GM12878 (cell line): Measurements from ENCODE around the gene OSGIN1. TPM values are rescaled to one million over a fixed set of nuclear protein-coding genes. Genes with fewer than 3 reads are reported as not detected.
A peak's percentile ranks its signal among the peaks of the same experiment; 100 is the strongest.

Source experiments
- ATAC-seq: fragments of 200-7000 bp; cut with Tn5 transposase; 3 replicates; pipeline ENCODE4 v1.9.1; 2020; ENCODE audit warnings: mild to moderate bottlenecking, moderate library complexity
- Bru-seq: library from RNA; stranded (reverse); fragments of 400-500 nt; gene quantifications from one replicate; lab custom pipeline; 2021; lab: Mats Ljungman, UMichigan
- BruChase-seq, 2 experiments: library from RNA; stranded (reverse); fragments of 400-500 nt; gene quantifications; one replicate each; lab custom pipeline; 2021; lab: Mats Ljungman, UMichigan
- BruUV-seq: library from RNA; stranded (reverse); fragments of 400-500 nt; replicated peaks from 2 replicates; lab custom pipeline; 2021; lab: Mats Ljungman, UMichigan
- CTCF ChIA-PET: fragments of 300-600 bp; sonication (Branson Sonifier 250); formaldehyde crosslinking; extraction: SDS; loops from one replicate; lab custom pipeline; 2021; ENCODE audit warnings: inconsistent platforms; lab: Yijun Ruan, JAX
- POLR2A ChIA-PET: fragments of 350-600 bp; formaldehyde crosslinking; extraction: SDS; loops from one replicate; lab custom pipeline; 2021; ENCODE audit warnings: inconsistent platforms; lab: Charles Lee
- RAD21 ChIA-PET: fragments of 300-600 bp; sonication (Branson Sonifier 250); formaldehyde crosslinking; loops from one replicate; lab custom pipeline; 2023; ENCODE audit warnings: antibody characterized with exemption; ENCODE audit not compliant: unreplicated experiment; lab: Charles Lee
- SMC1A ChIA-PET: fragments of 300-600 bp; sonication (Branson Sonifier 250); formaldehyde crosslinking; loops from one replicate; lab custom pipeline; 2023; ENCODE audit not compliant: unreplicated experiment, uncharacterized antibody; lab: Charles Lee
- DNase-seq: peaks from one replicate; pipeline ENCODE4 v3.0.0-alpha.2; 2011; ENCODE audit warnings: low read depth, low spot score
- FAIRE-seq: peaks from 3 replicates; lab custom pipeline; 2011; peaks lifted over from hg19 to GRCh38; lab: Jason Lieb, UNC
- H2AFZ ChIP-seq: 2 replicates; pipeline ENCODE4 v1.6.0; 2011; ENCODE audit warnings: low read depth, low read length, control low read depth; ENCODE audit not compliant: control insufficient read depth
- H3K27ac ChIP-seq: 2 replicates; pipeline ENCODE4 v1.5.1; 2011; ENCODE audit warnings: control low read depth; ENCODE audit not compliant: control insufficient read depth, insufficient read depth
- H3K27me3 ChIP-seq, 2 experiments: replicated peaks in 1 of 2; 2 replicates each; pipeline versions ENCODE4 v1.6.0 to v1.6.1; 2011; ENCODE audit warnings: low read length in 1 of 2; ENCODE audit not compliant: control insufficient read depth in 2 of 2, insufficient read depth in 2 of 2
- H3K36me3 ChIP-seq, 2 experiments: 2 replicates each; pipeline ENCODE4 v1.5.1; 2011; ENCODE audit warnings: low read length in 1 of 2; ENCODE audit not compliant: control insufficient read depth in 2 of 2, insufficient read depth in 2 of 2
- H3K4me1 ChIP-seq: 2 replicates; pipeline ENCODE4 v1.6.1; 2011; ENCODE audit warnings: mild to moderate bottlenecking, low read length, moderate library complexity, mixed read lengths; ENCODE audit not compliant: control insufficient read depth, insufficient read depth
- H3K4me2 ChIP-seq: 2 replicates; pipeline ENCODE4 v1.6.0; 2011; ENCODE audit warnings: control low read depth; ENCODE audit not compliant: control insufficient read depth, insufficient read depth
- H3K4me3 ChIP-seq: fragments of 200-600 bp; sonication (generic); 2 replicates; pipeline ENCODE4 v1.5.1; 2016
- H3K79me2 ChIP-seq: 2 replicates; pipeline ENCODE4 v1.6.0; 2011; ENCODE audit warnings: low read length; ENCODE audit not compliant: control insufficient read depth, insufficient read depth
- H3K9ac ChIP-seq: 2 replicates; pipeline ENCODE4 v1.8.0; 2011; ENCODE audit warnings: low read length, control low read depth, mixed read lengths; ENCODE audit not compliant: control insufficient read depth, insufficient read depth
- H3K9me3 ChIP-seq: replicated peaks from 3 replicates; pipeline ENCODE4 v1.5.1; 2011; ENCODE audit warnings: mild to moderate bottlenecking, low read length; ENCODE audit not compliant: control insufficient read depth, insufficient read depth
- H4K20me1 ChIP-seq: 2 replicates; pipeline ENCODE4 v1.6.0; 2011; ENCODE audit not compliant: control insufficient read depth, insufficient read depth
- ATF7 ChIP-seq: fragments of 450-650 bp; IDR thresholded peaks from 2 replicates; pipeline ENCODE4 v1.6.1; 2016; ENCODE audit warnings: low read depth, mild to moderate bottlenecking
- BACH1 ChIP-seq: fragments of 450-650 bp; IDR thresholded peaks from 2 replicates; pipeline ENCODE4 v1.6.1; 2017; ENCODE audit warnings: mild to moderate bottlenecking, borderline replicate concordance
- BHLHE40 ChIP-seq, 2 experiments: fragments of 450-650 bp in 1 of 2; IDR thresholded peaks; 2 replicates each; pipeline ENCODE4 v1.6.1; 2011 to 2017; ENCODE audit warnings: low read depth in 2 of 2, borderline replicate concordance in 1 of 2, improper control_type of control experiment in 1 of 2, low read length in 1 of 2, mild to moderate bottlenecking in 1 of 2
- HCFC1 ChIP-seq: fragments of 150-350 bp; IDR thresholded peaks from 2 replicates; pipeline ENCODE4 v1.6.1; 2014; ENCODE audit warnings: low read length
- HDAC6 ChIP-seq: fragments of 200-600 bp; sonication (generic); IDR thresholded peaks from one replicate; pipeline ENCODE4 v1.8.0; 2017; ENCODE audit warnings: antibody characterized with exemption; ENCODE audit not compliant: unreplicated experiment
- JUND ChIP-seq: IDR thresholded peaks from 2 replicates; pipeline ENCODE4 v1.6.1; 2012; ENCODE audit warnings: low read depth, mild to moderate bottlenecking, low read length, improper control_type of control experiment, moderate library complexity
- MEF2B ChIP-seq: fragments of 450-650 bp; IDR thresholded peaks from 2 replicates; pipeline ENCODE4 v1.6.1; 2018; ENCODE audit warnings: mild to moderate bottlenecking, moderate library complexity; ENCODE audit not compliant: partially characterized antibody, poor library complexity, severe bottlenecking
- MXI1 ChIP-seq: fragments of 150-350 bp; IDR thresholded peaks from 2 replicates; pipeline ENCODE4 v1.6.1; 2011; ENCODE audit warnings: low read depth, mild to moderate bottlenecking, inconsistent platforms, low read length, improper control_type of control experiment
- POLR2A ChIP-seq: IDR thresholded peaks from 2 replicates; pipeline ENCODE4 v1.6.1; 2011; ENCODE audit warnings: low read depth, mild to moderate bottlenecking, low read length
- SMAD5 ChIP-seq: IDR thresholded peaks from 2 replicates; pipeline ENCODE4 v1.6.1; 2016; ENCODE audit warnings: antibody characterized with exemption, low read depth
- SP1 ChIP-seq: IDR thresholded peaks from one replicate; pipeline ENCODE4 v1.6.1; 2011; ENCODE audit warnings: low read depth, low read length
- WGBS: methylation state at CpG from one replicate; pipeline ENCODE4 v1.1.6; 2016; ENCODE audit warnings: low lambda C conversion rate; ENCODE audit not compliant: insufficient replicate concordance, insufficient coverage; ENCODE audit errors: missing lambda C conversion rate; 5-methylcytosine and 5-hydroxymethylcytosine counted together
- in situ Hi-C: fragments of 300-500 bp; cut with MboI; formaldehyde crosslinking; loops from 9 replicates; pipeline ENCODE4 v1.14.3; 2018; ENCODE audit warnings: mixed read lengths
- intact Hi-C: fragments of 100-400 bp; cut with micrococcal nuclease; formaldehyde crosslinking; loops from one replicate; pipeline ENCODE4 v1.14.2; 2022; ENCODE audit not compliant: unreplicated experiment
- long read RNA-seq, 2 experiments: library from polyadenylated mRNA; unstranded; transcript quantifications; one replicate each; pipeline ENCODE4 v2.0.0, GENCODE V29; 2019 to 2020
- polyA minus RNA-seq, 3 experiments: library from RNA; depleted of rRNA, polyadenylated mRNA; stranded (reverse); fragments of >200 nt; gene quantifications; 2 replicates each; pipeline ENCODE4 v1.2.3, GENCODE V29; 2011
- polyA plus RNA-seq, 11 experiments: library from polyadenylated mRNA; depleted of rRNA in 4 of 11; unstranded in 6 of 11; stranded (reverse) in 5 of 11; fragments of >200 nt; fragmentation: Nextera tagmentation in 4 of 11; fragmentation: Illumina TruSeq in 1 of 11; extraction: Ambion mirVana in 4 of 11; extraction: Trizol in 1 of 11; gene quantifications; 1 replicate in 1 of 11; 2 replicates in 10 of 11; pipeline versions ENCODE4 v1.2.1 to v1.2.3, GENCODE V29; 2011 to 2016; ENCODE audit warnings: inconsistent platforms in 2 of 11, missing spikeins in 2 of 11, low read depth in 1 of 11
- total RNA-seq, 4 experiments: library from RNA; depleted of rRNA in 3 of 4; stranded (reverse); fragments of >200 nt in 3 of 4; fragmentation: Illumina TruSeq in 1 of 4; extraction: Trizol in 1 of 4; gene quantifications; 2 replicates each; pipeline versions ENCODE4 v1.2.1 to v1.2.3, GENCODE V29; 2013 to 2021
- TF ChIP-seq, protein P1 (sequence below): fragments of 450-650 bp; IDR thresholded peaks from 2 replicates; pipeline ENCODE4 v1.6.1; 2016; ENCODE audit warnings: mild to moderate bottlenecking
- TF ChIP-seq, protein P2 (sequence below): fragments of 150-350 bp; IDR thresholded peaks from 2 replicates; pipeline ENCODE4 v1.6.1; 2016; ENCODE audit warnings: low read depth, low read length

The OSGIN1 gene, protein sequence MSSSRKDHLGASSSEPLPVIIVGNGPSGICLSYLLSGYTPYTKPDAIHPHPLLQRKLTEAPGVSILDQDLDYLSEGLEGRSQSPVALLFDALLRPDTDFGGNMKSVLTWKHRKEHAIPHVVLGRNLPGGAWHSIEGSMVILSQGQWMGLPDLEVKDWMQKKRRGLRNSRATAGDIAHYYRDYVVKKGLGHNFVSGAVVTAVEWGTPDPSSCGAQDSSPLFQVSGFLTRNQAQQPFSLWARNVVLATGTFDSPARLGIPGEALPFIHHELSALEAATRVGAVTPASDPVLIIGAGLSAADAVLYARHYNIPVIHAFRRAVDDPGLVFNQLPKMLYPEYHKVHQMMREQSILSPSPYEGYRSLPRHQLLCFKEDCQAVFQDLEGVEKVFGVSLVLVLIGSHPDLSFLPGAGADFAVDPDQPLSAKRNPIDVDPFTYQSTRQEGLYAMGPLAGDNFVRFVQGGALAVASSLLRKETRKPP
- total RNA-seq (2013; cell fraction: nucleolus; rRNA removed), result 1.4 TPM in 1 of 2 replicates, not detected in the other
- total RNA-seq (2014; rRNA removed) (0.06 and 0.16 TPM in 2 replicates), total RNA-seq (2014; rRNA removed; fragmentation: Illumina TruSeq; extraction: Trizol) (not detected in 2 replicates), total RNA-seq (2021) (0.18 and 0.32 TPM in 2 replicates), polyA plus RNA-seq (2011; rRNA removed) (0.07 and 0.16 TPM in 2 replicates), polyA plus RNA-seq (2014; fragmentation: Illumina TruSeq; extraction: Trizol) (0.13 TPM in 1 of 2 replicates, not detected in the other), polyA plus RNA-seq (2014; fragmentation: Nextera tagmentation; extraction: Ambion mirVana) (not detected), polyA plus RNA-seq (2014; rRNA removed) (not detected in 2 replicates), polyA plus RNA-seq (2016; fragmentation: Nextera tagmentation; extraction: Ambion mirVana) (under 1 TPM in 1 of 2 experiments, not detected in 1; 0.08 TPM), polyA minus RNA-seq (2011; rRNA and poly(A)+ RNA removed) (not detected in 2 replicates), Bru-seq, nascent RNA (percentile 25 among the genes with signal in this experiment), BruChase-seq, experiment 1, labeled RNA remaining after a 6-hour chase (percentile 18 among the genes with signal in this experiment), BruChase-seq, experiment 2, labeled RNA remaining after a 2-hour chase (percentile 19 among the genes with signal in this experiment)
- polyA plus RNA-seq (2011; ENCODE audit: low read depth), result not detected
- 0.04 and 0.13 TPM in 2 replicates for polyA plus RNA-seq (2011; cell fraction: cytosol; rRNA removed)
- 0.13 and 0.18 TPM in 2 replicates for polyA plus RNA-seq (2011; cell fraction: nucleus; rRNA removed)
- polyA plus RNA-seq (2012), result 0.08 and 0.45 TPM in 2 replicates
- not detected in 2 replicates for polyA minus RNA-seq (2011; cell fraction: cytosol; rRNA and poly(A)+ RNA removed)
- polyA minus RNA-seq (2011; cell fraction: nucleus; rRNA and poly(A)+ RNA removed), result 0.48 TPM in 1 of 2 replicates, not detected in the other
- long read RNA-seq, experiment 1, result 0 reads
- long read RNA-seq, experiment 2, result 0 reads

DNA sequence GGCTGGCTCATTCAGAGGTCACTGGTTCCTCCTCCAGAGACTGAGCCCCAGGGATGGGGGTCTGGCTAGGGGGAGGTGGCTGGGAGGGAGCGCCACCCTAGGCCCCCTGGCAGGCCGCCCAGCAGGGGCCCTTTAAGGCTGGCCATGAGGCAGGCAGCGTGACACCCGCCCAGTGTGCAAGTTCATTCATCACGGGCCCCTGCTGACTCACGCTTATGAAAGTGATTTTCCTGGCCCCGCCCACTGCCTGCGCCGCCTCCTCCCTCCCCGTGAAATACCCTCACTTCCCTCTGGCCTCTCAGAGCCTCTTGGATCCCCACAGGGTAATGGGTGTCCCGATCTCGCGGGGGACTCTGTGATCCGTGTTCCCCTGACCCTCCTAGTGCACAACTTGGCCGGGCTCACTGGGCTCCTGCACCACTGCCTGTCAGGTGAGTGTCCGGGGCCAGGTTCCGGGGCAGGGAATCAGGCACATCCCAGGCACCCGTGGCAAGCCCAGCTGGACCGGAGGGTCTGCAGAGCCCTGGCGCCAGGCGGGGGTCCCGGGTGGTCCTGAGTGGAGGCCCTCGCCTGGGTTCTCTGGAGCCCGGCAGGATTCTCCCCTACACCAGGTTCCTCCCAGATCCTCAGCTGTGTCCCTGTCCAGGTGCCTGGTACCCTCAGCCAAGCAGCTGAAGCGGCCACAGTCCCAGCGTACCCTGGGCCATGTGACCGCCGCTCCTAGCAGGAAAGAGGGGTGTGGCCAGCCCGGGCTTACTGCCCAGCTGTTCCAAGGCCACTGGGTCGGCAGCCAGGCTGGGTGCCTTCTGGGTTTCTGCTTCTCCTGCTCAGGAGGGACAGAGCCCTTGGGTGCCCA lies at the start of gene OSGIN1:
Gene OSGIN1 (plus strand): TSS at position 301 of the 856 bp plus-strand sequence. CDS start 4,432 bp downstream, outside the sequence.
- CTCF ChIA-PET, result interaction anchor here (0.9 to 1.6 kb wide), 10 partner anchors 14 to 553 kb away, joined by 3 to 4 read pairs (median 3); partner anchors contain the start of gene TAF1C
- no peaks in the 10 kb centered on the region for H4K20me1 ChIP-seq
- TF ChIP-seq BHLHE40 (IDR thresholded peaks at IDR 0.05; ENCODE audit: borderline replicate concordance in 1 of 2, low read depth in 2 of 2, low read length in 1 of 2) (peak; percentile 64 to 83), SP1 (peak; percentile 19), HCFC1 (no peak), ATF7 (no peak), JUND (peak; percentile 45; the same call in 1 of the 2 replicates), BACH1 (peak; percentile 81; the same call in 1 of the 2 replicates), MEF2B (peak; percentile 63), POLR2A (peak; percentile 57), HDAC6 (no peak), SMAD5 (no peak), MXI1 (no peak)
- TF ChIP-seq, protein P1, sequence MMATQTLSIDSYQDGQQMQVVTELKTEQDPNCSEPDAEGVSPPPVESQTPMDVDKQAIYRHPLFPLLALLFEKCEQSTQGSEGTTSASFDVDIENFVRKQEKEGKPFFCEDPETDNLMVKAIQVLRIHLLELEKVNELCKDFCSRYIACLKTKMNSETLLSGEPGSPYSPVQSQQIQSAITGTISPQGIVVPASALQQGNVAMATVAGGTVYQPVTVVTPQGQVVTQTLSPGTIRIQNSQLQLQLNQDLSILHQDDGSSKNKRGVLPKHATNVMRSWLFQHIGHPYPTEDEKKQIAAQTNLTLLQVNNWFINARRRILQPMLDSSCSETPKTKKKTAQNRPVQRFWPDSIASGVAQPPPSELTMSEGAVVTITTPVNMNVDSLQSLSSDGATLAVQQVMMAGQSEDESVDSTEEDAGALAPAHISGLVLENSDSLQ, result peak; percentile 61; the same call in 1 of the 2 replicates
- TF ChIP-seq, protein P2, sequence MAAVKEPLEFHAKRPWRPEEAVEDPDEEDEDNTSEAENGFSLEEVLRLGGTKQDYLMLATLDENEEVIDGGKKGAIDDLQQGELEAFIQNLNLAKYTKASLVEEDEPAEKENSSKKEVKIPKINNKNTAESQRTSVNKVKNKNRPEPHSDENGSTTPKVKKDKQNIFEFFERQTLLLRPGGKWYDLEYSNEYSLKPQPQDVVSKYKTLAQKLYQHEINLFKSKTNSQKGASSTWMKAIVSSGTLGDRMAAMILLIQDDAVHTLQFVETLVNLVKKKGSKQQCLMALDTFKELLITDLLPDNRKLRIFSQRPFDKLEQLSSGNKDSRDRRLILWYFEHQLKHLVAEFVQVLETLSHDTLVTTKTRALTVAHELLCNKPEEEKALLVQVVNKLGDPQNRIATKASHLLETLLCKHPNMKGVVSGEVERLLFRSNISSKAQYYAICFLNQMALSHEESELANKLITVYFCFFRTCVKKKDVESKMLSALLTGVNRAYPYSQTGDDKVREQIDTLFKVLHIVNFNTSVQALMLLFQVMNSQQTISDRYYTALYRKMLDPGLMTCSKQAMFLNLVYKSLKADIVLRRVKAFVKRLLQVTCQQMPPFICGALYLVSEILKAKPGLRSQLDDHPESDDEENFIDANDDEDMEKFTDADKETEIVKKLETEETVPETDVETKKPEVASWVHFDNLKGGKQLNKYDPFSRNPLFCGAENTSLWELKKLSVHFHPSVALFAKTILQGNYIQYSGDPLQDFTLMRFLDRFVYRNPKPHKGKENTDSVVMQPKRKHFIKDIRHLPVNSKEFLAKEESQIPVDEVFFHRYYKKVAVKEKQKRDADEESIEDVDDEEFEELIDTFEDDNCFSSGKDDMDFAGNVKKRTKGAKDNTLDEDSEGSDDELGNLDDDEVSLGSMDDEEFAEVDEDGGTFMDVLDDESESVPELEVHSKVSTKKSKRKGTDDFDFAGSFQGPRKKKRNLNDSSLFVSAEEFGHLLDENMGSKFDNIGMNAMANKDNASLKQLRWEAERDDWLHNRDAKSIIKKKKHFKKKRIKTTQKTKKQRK, result no peak

More for the DNA sequence above, at the start of gene OSGIN1:
- FAIRE-seq (peak; percentile 35), DNase-seq (peak; percentile 25), ATAC-seq (peak; percentile 91)
- BruUV-seq, result no TSS peak
- H3K27me3 ChIP-seq, result no peaks in the 10 kb centered on the region
- intact Hi-C loops (loop anchor here (10.0 kb wide), 2 partner anchors 352 to 552 kb away; partner anchors contain the start of gene MEAK7), in situ Hi-C loops (loop anchor here (10.0 kb wide), 1 partner anchor 652 kb away; no protein-coding TSS in a partner anchor)
- POLR2A ChIA-PET, result no interaction called here
- no peaks in the 10 kb centered on the region for H3K79me2 ChIP-seq
- peak within 1 kb of the TSS; percentile 65 for H2AFZ ChIP-seq
- no peaks in the 10 kb centered on the region for H3K36me3 ChIP-seq
- peaks cover 3% of the 10 kb centered on the region; the same call in 1 of the 2 replicates for H3K4me1 ChIP-seq
- H3K4me2 ChIP-seq, result peak within 1 kb of the TSS; percentile 97
- SMC1A ChIA-PET, result interaction anchor here (0.9 kb wide), 1 partner anchor 112 kb away, joined by 3 read pairs; no protein-coding TSS in a partner anchor
- RAD21 ChIA-PET, result no interaction called here
- no peak within 1 kb of the TSS for H3K27ac ChIP-seq
- no peak within 1 kb of the TSS; the same call in 1 of the 2 replicates for H3K9ac ChIP-seq
- 0 out of 2 replicates have a peak within 1 kb of the TSS, but pooled peaks have one; percentile 16 for H3K4me3 ChIP-seq
- 2% methylated on average over 27 of the region's 30 CpGs for WGBS
- H3K9me3 ChIP-seq, result no peaks in the 10 kb centered on the region
